ENCODE data around the gene PODXL2. TPM values are rescaled to one million over a fixed set of nuclear protein-coding genes. Genes with fewer than 3 reads are reported as not detected.

Gene PODXL2
- total RNA-seq, 8 experiments from 2014 or later = 11.9 to 136 (median 108) TPM

- H3K27ac ChIP-seq = no peak overlapping the region
- ATAC-seq (replicated peaks in 6 of 8) = no peak
- WGBS, 10 experiments = 93 to 100% (median 98%) methylated on average over 2 to 13 of the region's 14 CpGs; no CpG with 5 or more reads in 4 of the 10 experiments
- no peaks in the 10 kb centered on the region for H3K4me1 ChIP-seq (replicated peaks in 1 of 2)
- no peak overlapping the region for H3K4me3 ChIP-seq
- in situ Hi-C loops (cut with MboI; ENCODE audit: low pct_unique_long_range_greater_than_20kb in 2 of 9, low sequenced_read_pairs in 9 of 9, unreplicated experiment in 9 of 9) = no loop called here
Observed at GRCh38 chr3:127608362-127608718, 20.6 kb upstream of the PODXL2 start.

DNA sequence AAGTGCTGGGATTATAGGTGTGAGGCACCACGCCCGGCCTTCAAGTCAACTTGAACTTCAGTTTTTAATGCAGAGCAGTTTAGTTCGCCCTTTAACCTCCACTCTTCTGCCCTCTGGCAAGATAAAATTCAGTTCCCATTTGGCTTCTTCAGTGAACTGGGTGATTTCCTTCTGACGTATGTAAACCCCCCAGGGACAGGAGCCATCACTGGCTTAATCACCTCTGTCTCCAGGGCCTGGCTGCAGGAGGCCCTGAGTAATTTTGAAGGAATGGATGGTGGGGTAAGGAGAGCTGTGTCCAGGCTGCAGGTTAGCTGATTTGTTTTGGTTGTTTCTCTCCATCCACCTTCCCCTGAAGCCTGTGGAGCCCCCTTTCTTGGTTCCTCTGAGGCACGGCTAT is 18.9 kb upstream of the PODXL2 start:
- Histone ChIP-seq H3K4me3 (no peak overlapping the region), H3K4me1 (replicated peaks in 1 of 2) (no peaks in the 10 kb centered on the region), H3K27ac (no peak overlapping the region)
- ATAC-seq (replicated peaks in 6 of 8) = no peak
- in situ Hi-C loops (cut with MboI; ENCODE audit: low pct_unique_long_range_greater_than_20kb in 2 of 9, low sequenced_read_pairs in 9 of 9, unreplicated experiment in 9 of 9) = no loop called here
- 69 to 100% (median 100%) methylated on average over 1 to 2 of the region's 5 CpGs; no CpG with 5 or more reads in 6 of the 10 experiments for WGBS, 10 experiments

- no peak for ATAC-seq (replicated peaks in 6 of 8)
- in situ Hi-C loops (cut with MboI; ENCODE audit: low pct_unique_long_range_greater_than_20kb in 2 of 9, low sequenced_read_pairs in 9 of 9, unreplicated experiment in 9 of 9) = no loop called here
- WGBS, 10 experiments = 83 to 100% (median 96%) methylated on average over 1 to 4 of the region's 8 CpGs; no CpG with 5 or more reads in 5 of the 10 experiments
- Histone ChIP-seq H3K27ac (no peak overlapping the region), H3K4me3 (no peak overlapping the region), H3K4me1 (replicated peaks in 1 of 2) (no peaks in the 10 kb centered on the region)
Observed at GRCh38 chr3:127611251-127611650, 17.7 kb upstream of the PODXL2 start.

DNA sequence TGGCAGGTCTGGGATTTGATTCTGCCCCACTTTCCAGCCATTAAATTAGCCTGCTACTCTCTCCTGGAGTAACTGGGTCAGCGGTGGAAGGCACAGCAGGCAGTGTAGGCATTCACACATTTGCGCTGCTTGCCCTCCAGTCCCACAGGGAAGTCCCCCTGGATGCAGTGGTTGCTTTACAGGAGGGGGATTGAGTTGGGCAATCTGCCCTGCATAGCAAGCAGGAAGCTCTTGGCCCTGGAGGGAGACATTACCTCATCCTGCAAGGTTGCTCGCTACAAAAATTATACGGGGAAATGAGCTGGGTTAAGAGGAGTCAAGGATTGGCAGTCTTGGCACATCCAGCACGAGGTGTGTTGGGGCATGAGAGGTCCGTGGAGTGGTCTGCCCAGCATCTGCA is 16.0 kb upstream of the PODXL2 start:
- ATAC-seq (replicated peaks in 6 of 8) = no peak
- H3K4me3 ChIP-seq = no peak overlapping the region
- in situ Hi-C loops (cut with MboI; ENCODE audit: low pct_unique_long_range_greater_than_20kb in 2 of 9, low sequenced_read_pairs in 9 of 9, unreplicated experiment in 9 of 9) = no loop called here
- no peak overlapping the region for H3K27ac ChIP-seq
- no peaks in the 10 kb centered on the region for H3K4me1 ChIP-seq (replicated peaks in 1 of 2)
- 20 to 100% (median 95%) methylated on average over 1 to 5 of the region's 6 CpGs; no CpG with 5 or more reads in 3 of the 10 experiments for WGBS, 10 experiments

DNA sequence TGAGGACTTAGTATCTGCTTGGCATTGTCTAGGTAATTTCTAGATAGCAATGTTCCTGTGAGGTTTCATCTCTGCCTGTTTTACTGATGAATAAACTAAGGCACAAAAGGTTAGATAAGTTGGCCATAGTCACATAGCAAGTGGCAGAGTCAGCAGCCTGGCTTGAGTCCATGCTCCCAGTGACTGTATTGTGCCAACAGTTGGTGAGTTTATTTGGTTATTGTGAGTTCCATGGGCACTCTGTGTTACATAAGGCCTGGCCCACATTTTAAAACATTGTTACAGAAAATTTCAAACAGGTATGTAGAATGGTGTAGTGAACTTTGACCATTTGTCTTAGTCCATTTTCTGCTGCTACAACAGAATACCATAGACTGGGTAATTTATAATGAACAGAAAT is 15.6 kb upstream of the PODXL2 start:
- ATAC-seq (replicated peaks in 6 of 8) = no peak
- no peak overlapping the region for H3K27ac ChIP-seq

DNA sequence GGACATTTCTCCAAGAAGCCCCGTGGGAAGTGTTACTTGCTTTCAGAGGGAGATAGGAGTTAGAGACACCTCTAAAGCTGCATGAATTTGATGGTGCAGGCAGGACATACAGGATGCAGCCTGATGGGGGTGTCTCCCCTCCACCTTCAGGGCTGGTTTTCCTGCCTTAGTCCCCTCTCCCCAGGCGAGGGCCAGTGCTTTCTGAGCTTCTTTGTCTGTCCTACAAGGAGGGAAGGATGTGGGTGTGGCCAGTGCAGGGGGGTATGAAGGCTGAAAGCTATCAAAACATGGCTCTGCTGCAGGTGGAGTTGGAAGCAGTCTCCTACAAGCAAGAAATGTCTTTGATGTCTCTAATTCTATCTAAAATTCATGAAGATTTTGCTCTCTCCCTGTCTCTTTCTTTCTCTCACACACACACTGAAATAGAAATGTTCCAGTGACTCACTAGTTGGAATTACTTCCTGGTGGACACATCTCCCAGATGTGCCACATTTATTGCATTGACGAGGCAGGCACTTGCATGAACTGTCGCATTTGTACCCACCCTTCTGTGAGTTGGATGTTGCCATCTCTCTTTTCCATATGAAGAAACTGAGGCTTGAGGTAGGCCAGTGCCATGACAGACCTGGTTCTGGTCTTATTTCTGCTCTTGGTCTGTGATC is 13.9 kb upstream of the PODXL2 start:
- ATAC-seq (replicated peaks in 6 of 8) = peak in 2 of 8 experiments; percentile 45 to 53
- H3K4me3 ChIP-seq = no peak overlapping the region
- H3K4me1 ChIP-seq (replicated peaks in 1 of 2) = no peaks in the 10 kb centered on the region
- 14 to 94% (median 80%) methylated on average over 1 to 3 of the region's 4 CpGs; no CpG with 5 or more reads in 3 of the 10 experiments for WGBS, 10 experiments
- H3K27ac ChIP-seq = no peak overlapping the region
- in situ Hi-C loops (cut with MboI; ENCODE audit: low pct_unique_long_range_greater_than_20kb in 2 of 9, low sequenced_read_pairs in 9 of 9, unreplicated experiment in 9 of 9) = no loop called here

More for the DNA sequence above, 15.6 kb upstream of the PODXL2 start:
- H3K4me1 ChIP-seq (replicated peaks in 1 of 2) = no peaks in the 10 kb centered on the region
- no peak overlapping the region for H3K4me3 ChIP-seq
- in situ Hi-C loops (cut with MboI; ENCODE audit: low pct_unique_long_range_greater_than_20kb in 2 of 9, low sequenced_read_pairs in 9 of 9, unreplicated experiment in 9 of 9) = no loop called here

DNA sequence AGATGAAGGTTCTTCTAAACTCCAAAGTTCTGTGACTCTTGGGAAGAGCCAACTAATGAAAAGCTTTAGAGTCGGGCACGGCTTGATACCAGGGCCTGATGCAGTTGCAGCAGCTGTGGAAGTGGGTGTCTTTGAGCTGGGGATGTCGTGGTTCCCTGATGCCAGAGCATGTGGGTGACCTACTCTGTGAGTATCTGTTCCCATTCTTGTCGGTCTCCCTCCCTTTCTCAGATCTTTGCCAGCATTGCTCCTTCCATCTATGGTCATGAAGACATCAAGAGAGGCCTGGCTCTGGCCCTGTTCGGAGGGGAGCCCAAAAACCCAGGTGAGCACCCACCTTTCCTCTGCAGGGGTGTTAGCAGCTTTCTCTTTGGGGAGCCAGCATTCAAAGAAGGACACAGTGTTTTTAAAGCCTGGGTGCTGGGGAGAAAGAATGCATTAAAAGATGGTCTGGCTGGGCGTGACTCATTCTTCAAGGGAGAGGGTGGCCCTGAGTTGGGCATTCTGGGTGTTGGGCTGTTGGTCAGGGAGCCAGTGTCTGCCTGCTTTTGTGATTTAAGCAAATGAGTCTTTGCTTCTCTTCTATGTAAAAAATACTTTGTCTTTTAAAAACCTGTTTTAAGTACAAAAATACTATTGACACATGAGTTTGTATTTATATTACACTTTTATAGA is 13.2 kb upstream of the PODXL2 start:
- Histone ChIP-seq H3K4me3 (no peak overlapping the region), H3K4me1 (replicated peaks in 1 of 2) (no peaks in the 10 kb centered on the region), H3K27ac (no peak overlapping the region)
- ATAC-seq (replicated peaks in 6 of 8) = no peak
- in situ Hi-C loops (cut with MboI; ENCODE audit: low pct_unique_long_range_greater_than_20kb in 2 of 9, low sequenced_read_pairs in 9 of 9, unreplicated experiment in 9 of 9) = no loop called here
- 40 to 100% (median 90%) methylated on average over 1 to 3 of the region's 6 CpGs; no CpG with 5 or more reads in 1 of the 10 experiments for whole genome bisulfite sequencing, 10 experiments

DNA sequence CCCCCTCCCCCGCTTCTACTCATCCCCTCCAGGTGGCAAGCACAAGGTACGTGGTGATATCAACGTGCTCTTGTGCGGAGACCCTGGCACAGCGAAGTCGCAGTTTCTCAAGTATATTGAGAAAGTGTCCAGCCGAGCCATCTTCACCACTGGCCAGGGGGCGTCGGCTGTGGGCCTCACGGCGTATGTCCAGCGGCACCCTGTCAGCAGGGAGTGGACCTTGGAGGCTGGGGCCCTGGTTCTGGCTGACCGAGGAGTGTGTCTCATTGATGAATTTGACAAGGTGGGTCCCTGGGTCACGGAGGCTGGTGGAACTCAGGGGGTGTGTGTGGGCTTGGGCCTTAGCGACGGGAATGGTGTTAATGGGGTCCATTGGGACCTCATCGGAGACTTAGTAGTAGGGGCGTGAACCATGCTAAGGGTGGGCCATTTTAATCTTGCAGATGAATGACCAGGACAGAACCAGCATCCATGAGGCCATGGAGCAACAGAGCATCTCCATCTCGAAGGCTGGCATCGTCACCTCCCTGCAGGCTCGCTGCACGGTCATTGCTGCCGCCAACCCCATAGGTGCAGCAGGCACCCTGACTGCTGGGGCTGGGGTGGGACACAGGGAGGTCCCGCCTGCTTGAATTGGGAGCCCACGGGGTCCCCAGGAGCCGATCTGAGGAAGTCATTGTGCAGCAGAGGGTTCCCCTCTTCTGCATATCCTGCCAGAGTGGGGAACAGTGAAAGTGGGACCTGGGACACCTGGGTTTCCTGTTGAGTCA is 12.0 kb upstream of the PODXL2 start:
- Histone ChIP-seq H3K4me3 (no peak overlapping the region), H3K27ac (no peak overlapping the region), H3K4me1 (replicated peaks in 1 of 2) (no peaks in the 10 kb centered on the region)
- ATAC-seq (replicated peaks in 6 of 8) = no peak
- whole genome bisulfite sequencing, 10 experiments = 87 to 100% (median 97%) methylated on average over 1 to 8 of the region's 26 CpGs; no CpG with 5 or more reads in 4 of the 10 experiments
- in situ Hi-C loops (cut with MboI; ENCODE audit: low pct_unique_long_range_greater_than_20kb in 2 of 9, low sequenced_read_pairs in 9 of 9, unreplicated experiment in 9 of 9) = no loop called here

GRCh38 chr3:127618891-127619290 is 10.1 kb upstream of the PODXL2 start:
- Histone ChIP-seq H3K4me3 (no peak overlapping the region), H3K27ac (no peak overlapping the region), H3K4me1 (replicated peaks in 1 of 2) (no peaks in the 10 kb centered on the region)
- no peak for ATAC-seq (replicated peaks in 6 of 8)
- WGBS, 10 experiments = 97 to 100% methylated on average over 1 to 5 of the region's 11 CpGs; no CpG with 5 or more reads in 8 of the 10 experiments
- in situ Hi-C loops (cut with MboI; ENCODE audit: low pct_unique_long_range_greater_than_20kb in 2 of 9, low sequenced_read_pairs in 9 of 9, unreplicated experiment in 9 of 9) = no loop called here

DNA sequence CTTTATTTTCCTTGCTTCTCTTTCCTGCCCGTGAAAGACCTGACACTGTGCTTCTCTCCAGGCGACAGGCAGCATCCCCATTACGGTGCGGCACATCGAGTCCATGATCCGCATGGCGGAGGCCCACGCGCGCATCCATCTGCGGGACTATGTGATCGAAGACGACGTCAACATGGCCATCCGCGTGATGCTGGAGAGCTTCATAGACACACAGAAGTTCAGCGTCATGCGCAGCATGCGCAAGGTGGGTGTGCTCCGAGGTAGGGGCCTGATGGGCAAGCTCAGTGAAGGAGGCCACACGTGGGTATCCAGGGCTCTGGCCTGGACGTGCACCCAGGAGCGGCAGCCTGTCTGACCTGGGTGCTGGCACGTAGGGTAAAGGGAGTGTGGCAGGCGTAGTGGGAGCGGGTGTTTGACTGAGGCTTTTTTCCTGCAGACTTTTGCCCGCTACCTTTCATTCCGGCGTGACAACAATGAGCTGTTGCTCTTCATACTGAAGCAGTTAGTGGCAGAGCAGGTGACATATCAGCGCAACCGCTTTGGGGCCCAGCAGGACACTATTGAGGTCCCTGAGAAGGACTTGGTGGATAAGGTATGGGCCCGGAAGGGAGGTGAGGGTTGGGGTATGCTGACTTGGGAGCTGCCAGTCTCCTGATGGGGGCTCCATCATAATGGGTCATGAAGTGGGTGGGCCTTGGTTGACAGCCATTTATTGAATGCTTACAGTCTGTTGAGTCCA is 8.2 kb upstream of the PODXL2 start:
- no peak overlapping the region for H3K4me3 ChIP-seq
- H3K4me1 ChIP-seq (replicated peaks in 1 of 2) = no peaks in the 10 kb centered on the region
- WGBS, 10 experiments = 96 to 100% (median 99%) methylated on average over 1 to 19 of the region's 32 CpGs; no CpG with 5 or more reads in 4 of the 10 experiments
- ATAC-seq (replicated peaks in 6 of 8) = no peak
- H3K27ac ChIP-seq = no peak overlapping the region
- in situ Hi-C loops (cut with MboI; ENCODE audit: low pct_unique_long_range_greater_than_20kb in 2 of 9, low sequenced_read_pairs in 9 of 9, unreplicated experiment in 9 of 9) = no loop called here

GRCh38 chr3:127622031-127622430 is 7.0 kb upstream of the PODXL2 start:
- Histone ChIP-seq H3K4me3 (no peak overlapping the region), H3K27ac (no peak overlapping the region), H3K4me1 (replicated peaks in 1 of 2) (no peaks in the 10 kb centered on the region)
- no peak for ATAC-seq (replicated peaks in 6 of 8)
- WGBS, 10 experiments = 80 to 100% (median 91%) methylated on average over 1 to 9 of the region's 11 CpGs; no CpG with 5 or more reads in 2 of the 10 experiments
- in situ Hi-C loops (cut with MboI; ENCODE audit: low pct_unique_long_range_greater_than_20kb in 2 of 9, low sequenced_read_pairs in 9 of 9, unreplicated experiment in 9 of 9) = no loop called here

GRCh38 chr3:127622772-127623576 is 6.0 kb upstream of the PODXL2 start:
- Histone ChIP-seq H3K4me1 (replicated peaks in 1 of 2) (no peaks in the 10 kb centered on the region), H3K4me3 (no peak overlapping the region), H3K27ac (no peak overlapping the region)
- in situ Hi-C loops (cut with MboI; ENCODE audit: low pct_unique_long_range_greater_than_20kb in 2 of 9, low sequenced_read_pairs in 9 of 9, unreplicated experiment in 9 of 9) = no loop called here
- no peak for ATAC-seq (replicated peaks in 6 of 8)
- 70 to 100% (median 91%) methylated on average over 1 to 6 of the region's 8 CpGs; no CpG with 5 or more reads in 4 of the 10 experiments for WGBS, 10 experiments

All from motor neuron (in vitro differentiated cells).